Ovary (tissue), 10 donors: Measurements from ENCODE around the gene GABRQ. TPM values are rescaled to one million over a fixed set of nuclear protein-coding genes. Genes with fewer than 3 reads are reported as not detected.

Experiments used
- DNase-seq, 5 donors: peaks; one replicate each; pipeline ENCODE4 v3.0.0-alpha.2; 2019 to 2020
- H3K27ac ChIP-seq, 2 donors: fragments of 200-600 bp; one replicate each; pipeline versions ENCODE4 v1.5.1 to v1.8.0; 2019 to 2022
- H3K27me3 ChIP-seq: fragments of 200-600 bp; one replicate; pipeline ENCODE4 v1.8.0; 2022
- H3K36me3 ChIP-seq: fragments of 200-600 bp; sonication (generic); one replicate; pipeline ENCODE4 v1.5.1; 2019
- H3K4me1 ChIP-seq: one replicate; pipeline ENCODE4 v1.8.1; 2013; ENCODE audit warnings: mild to moderate bottlenecking, moderate library complexity; ENCODE audit not compliant: insufficient read depth
- H3K4me3 ChIP-seq: fragments of 200-600 bp; sonication (generic); one replicate; pipeline ENCODE4 v1.5.1; 2017
- H3K9me3 ChIP-seq, 2 donors: fragments of 200-600 bp in 1 of 2; sonication (generic) in 1 of 2; one replicate each; pipeline versions ENCODE4 v1.5.1 to v1.8.1; 2013 to 2019; ENCODE audit warnings: mild to moderate bottlenecking in 1 of 2, moderate library complexity in 1 of 2
- EP300 ChIP-seq: sonication (generic); formaldehyde crosslinking; IDR thresholded peaks from one replicate; pipeline ENCODE4 v1.6.1; 2017; ENCODE audit warnings: antibody characterized with exemption
- POLR2A ChIP-seq: fragments of 450-650 bp; IDR thresholded peaks from one replicate; pipeline ENCODE4 v1.6.1; 2017; ENCODE audit warnings: antibody characterized with exemption, mild to moderate bottlenecking, moderate library complexity
- WGBS, 3 donors: extraction: QIAGEN DNeasy Blood & Tissue Kit in 1 of 3; methylation state at CpG; one replicate each; pipeline versions ENCODE4 v1.1.5 to v1.1.7; 2013 to 2017; 5-methylcytosine and 5-hydroxymethylcytosine counted together
- intact Hi-C, 4 donors: fragments of 100-400 bp; cut with DNase I; formaldehyde crosslinking; loops; one replicate each; pipeline versions ENCODE4 v1.11.0 to v1.15.1; 2022 to 2023
- long read RNA-seq, 3 donors: library from polyadenylated mRNA in 2 of 3; unstranded in 2 of 3; transcript quantifications; one replicate each; pipeline ENCODE4 v2.0.0 and lab custom pipeline, GENCODE V29; 2021 to 2026
- polyA plus RNA-seq, 2 donors: library from polyadenylated mRNA; stranded (reverse); fragments of 200-250 nt in 1 of 2; fragments of 350-450 nt in 1 of 2; fragmentation: Illumina TruSeq in 1 of 2; extraction: RNeasy Lipid Tissue Mini Kit (QIAGEN cat#74804) in 1 of 2; gene quantifications; one replicate each; pipeline ENCODE4 v1.2.3, GENCODE V29; 2013 to 2014
- total RNA-seq, 7 donors: library from RNA; depleted of rRNA in 2 of 7; stranded (reverse); fragments of >200 nt in 2 of 7; fragmentation: NEBNext Ultra II Directional in 3 of 7; extraction: Animal tissue kit (Norgen Biotek cat#: 25700) in 3 of 7; gene quantifications; one replicate each; pipeline versions ENCODE4 v1.1.0 to v1.2.4, GENCODE V29; 2016 to 2023
- TF ChIP-seq, protein P1 (sequence below), 3 donors: fragments of 450-650 bp in 2 of 3; fragments of 200-600 bp in 1 of 3; IDR thresholded peaks; one replicate each; pipeline versions ENCODE4 v1.5.1 to v1.8.0; 2016 to 2022; ENCODE audit warnings: antibody characterized with exemption in 3 of 3, mild to moderate bottlenecking in 1 of 3
- donor health status: DM: no; HTN: no; CAD: no; lungs with moderate emphysema.
- donor health status: DM: no; HTN: no; CAD: no.
- donor health status: Bipolar disorder and iron deficiency.
- donor health status: DM: yes; HTN: yes; CAD: no.
- donor health status: DM: no; HTN: no; CAD: no.
- donor health status: DM: yes; HTN: yes; CAD: no.

GABRQ gene
- total RNA-seq: under 1 TPM in 4 of 7 donors, not detected in 3; 0.05 to 0.23 (median 0.13) TPM
- under 1 TPM in 1 of 2 donors, not detected in 1; 0.03 TPM for polyA plus RNA-seq
- long read RNA-seq, donor 1: 0 reads
- long read RNA-seq, donor 2: 0 reads
- long read RNA-seq, donor 3: 0 reads

DNA sequence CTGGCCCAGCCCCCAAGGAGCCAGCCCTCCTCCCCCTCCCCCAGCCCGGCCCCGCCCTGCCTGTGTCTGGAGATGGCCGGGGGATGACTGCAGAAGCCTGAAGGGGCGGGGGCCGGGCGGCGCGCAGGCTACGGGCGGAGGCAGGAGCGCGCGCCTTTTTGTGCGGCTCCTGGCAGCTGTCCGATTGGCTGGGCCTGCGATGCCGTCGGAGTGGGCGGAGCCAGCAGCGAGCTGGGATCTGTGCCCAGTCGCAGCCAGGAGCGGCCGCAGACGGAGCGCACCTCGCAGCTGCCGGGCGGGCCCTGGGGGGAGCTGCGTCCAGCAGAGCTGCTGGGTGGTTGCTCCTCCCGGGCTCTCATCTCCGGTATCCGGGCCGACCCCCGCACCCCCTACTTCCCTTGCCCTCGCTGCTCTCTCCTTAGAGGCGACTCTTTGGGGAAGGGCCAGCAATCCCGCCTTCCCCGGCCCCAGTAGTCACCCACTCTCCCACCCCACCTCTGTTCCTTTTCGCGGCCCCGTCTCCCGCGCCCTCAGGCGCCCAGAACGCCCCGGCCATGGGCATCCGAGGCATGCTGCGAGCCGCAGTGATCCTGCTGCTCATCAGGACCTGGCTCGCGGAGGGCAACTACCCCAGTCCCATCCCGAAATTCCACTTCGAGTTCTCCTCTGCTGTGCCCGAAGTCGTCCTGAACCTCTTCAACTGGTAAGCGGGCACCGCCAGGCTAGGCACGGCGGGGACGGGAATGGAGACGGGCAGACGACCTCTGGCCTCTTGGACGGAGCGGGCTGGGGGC lies at the start of gene GABRQ:
GABRQ (plus strand) TSS at position 247 of the 794 bp plus-strand sequence; CDS start at position 555, 308 bp downstream.
- Histone ChIP-seq H3K27me3 (no peaks in the 10 kb centered on the region), H3K36me3 (no peaks in the 10 kb centered on the region), H3K4me1 (no peaks in the 10 kb centered on the region), H3K4me3 (no peak within 1 kb of the TSS), H3K27ac (no peak within 1 kb of the TSS), H3K9me3 (no peaks in the 10 kb centered on the region)
- TF ChIP-seq, protein P1, sequence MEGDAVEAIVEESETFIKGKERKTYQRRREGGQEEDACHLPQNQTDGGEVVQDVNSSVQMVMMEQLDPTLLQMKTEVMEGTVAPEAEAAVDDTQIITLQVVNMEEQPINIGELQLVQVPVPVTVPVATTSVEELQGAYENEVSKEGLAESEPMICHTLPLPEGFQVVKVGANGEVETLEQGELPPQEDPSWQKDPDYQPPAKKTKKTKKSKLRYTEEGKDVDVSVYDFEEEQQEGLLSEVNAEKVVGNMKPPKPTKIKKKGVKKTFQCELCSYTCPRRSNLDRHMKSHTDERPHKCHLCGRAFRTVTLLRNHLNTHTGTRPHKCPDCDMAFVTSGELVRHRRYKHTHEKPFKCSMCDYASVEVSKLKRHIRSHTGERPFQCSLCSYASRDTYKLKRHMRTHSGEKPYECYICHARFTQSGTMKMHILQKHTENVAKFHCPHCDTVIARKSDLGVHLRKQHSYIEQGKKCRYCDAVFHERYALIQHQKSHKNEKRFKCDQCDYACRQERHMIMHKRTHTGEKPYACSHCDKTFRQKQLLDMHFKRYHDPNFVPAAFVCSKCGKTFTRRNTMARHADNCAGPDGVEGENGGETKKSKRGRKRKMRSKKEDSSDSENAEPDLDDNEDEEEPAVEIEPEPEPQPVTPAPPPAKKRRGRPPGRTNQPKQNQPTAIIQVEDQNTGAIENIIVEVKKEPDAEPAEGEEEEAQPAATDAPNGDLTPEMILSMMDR (IDR thresholded peaks at IDR 0.05): no peak
- TF ChIP-seq EP300: no peak
- no peak for TF ChIP-seq POLR2A
- intact Hi-C loops: no loop called here
- 31 to 43% (median 35%) methylated on average over 62 to 64 of the region's 64 CpGs for WGBS, 3 donors
- DNase-seq: no peak

- intact Hi-C loops: no loop called here
- no peaks in the 10 kb centered on the region for H3K9me3 ChIP-seq
- no peak for DNase-seq
- H3K36me3 ChIP-seq: no peaks in the 10 kb centered on the region
- no peak overlapping the region for H3K4me3 ChIP-seq
- TF ChIP-seq, protein P1 (IDR thresholded peaks at IDR 0.05): no peak
- no peak for TF ChIP-seq POLR2A
- no peak for TF ChIP-seq EP300
- no peak overlapping the region for H3K27ac ChIP-seq
- no peaks in the 10 kb centered on the region for H3K4me1 ChIP-seq
- H3K27me3 ChIP-seq: no peaks in the 10 kb centered on the region
Observed at GRCh38 chrX:152588206-152588605, 49.5 kb upstream of the GABRQ start.

- no peak for DNase-seq
- Histone ChIP-seq H3K27me3 (no peaks in the 10 kb centered on the region), H3K36me3 (no peaks in the 10 kb centered on the region), H3K9me3 (no peaks in the 10 kb centered on the region), H3K4me1 (no peaks in the 10 kb centered on the region), H3K4me3 (no peak overlapping the region), H3K27ac (no peak overlapping the region)
- WGBS, 3 donors: 23 to 30% (median 29%) methylated on average over 5 of the region's 5 CpGs
- TF ChIP-seq, protein P1 (IDR thresholded peaks at IDR 0.05): no peak
- TF ChIP-seq POLR2A (no peak), EP300 (no peak)
- intact Hi-C loops: no loop called here
Observed at GRCh38 chrX:152600853-152601633, 36.7 kb upstream of the GABRQ start.

DNA sequence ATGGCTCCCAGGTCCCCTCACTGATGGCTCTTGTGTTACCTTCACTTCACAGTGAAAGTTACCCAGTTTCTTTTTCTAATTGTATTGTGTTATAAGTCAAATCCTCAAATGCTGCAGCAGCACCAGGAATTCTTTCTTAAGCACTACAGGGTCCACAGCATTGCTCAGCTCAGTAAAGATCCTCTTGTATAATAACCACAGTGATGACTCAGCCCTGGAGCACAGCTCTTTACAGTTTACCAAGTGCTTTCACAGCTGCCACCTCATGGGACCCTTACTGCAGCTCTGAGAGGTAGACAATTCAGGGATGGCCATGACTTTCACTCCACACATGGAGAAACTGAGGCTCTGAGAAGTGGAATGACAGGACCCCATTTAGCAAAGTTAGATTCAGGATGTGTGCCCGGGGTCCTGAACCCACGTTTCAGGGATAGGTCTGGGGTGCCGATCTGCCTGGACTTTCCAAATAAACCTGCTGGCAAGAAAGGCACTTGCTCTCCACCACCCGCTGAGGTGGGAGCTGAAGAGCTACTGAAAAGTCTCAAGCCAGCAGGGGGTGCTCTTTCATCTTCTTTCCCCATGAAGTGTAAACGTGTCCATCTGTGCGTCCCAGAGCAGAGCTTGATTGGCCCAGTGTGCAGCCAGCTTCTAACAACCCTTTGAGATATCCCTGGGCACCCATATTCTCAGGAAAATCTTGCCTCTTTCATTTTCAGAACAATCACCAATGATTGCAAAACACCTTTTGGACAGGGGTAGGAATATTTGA lies 35.7 kb upstream of the GABRQ start:
- TF ChIP-seq POLR2A: no peak
- no peak for TF ChIP-seq EP300
- TF ChIP-seq, protein P1 (IDR thresholded peaks at IDR 0.05): no peak
- H3K36me3 ChIP-seq: no peaks in the 10 kb centered on the region
- H3K9me3 ChIP-seq: no peaks in the 10 kb centered on the region
- no peak overlapping the region for H3K27ac ChIP-seq
- no peaks in the 10 kb centered on the region for H3K27me3 ChIP-seq
- H3K4me3 ChIP-seq: no peak overlapping the region
- intact Hi-C loops: no loop called here
- WGBS, 3 donors: 32 to 46% (median 34%) methylated on average over 6 of the region's 6 CpGs
- H3K4me1 ChIP-seq: no peaks in the 10 kb centered on the region
- DNase-seq: no peak
